HG02884 (cell line): Measurements from ENCODE around the gene EIF4E2.
"Not testable (repeated sequence)": the region's sequence is repeated elsewhere in the genome, so short reads cannot be mapped to it uniquely, and the experiment has no call there.

ENCODE experiments used
- ATAC-seq: cut with Tn5 transposase; IDR thresholded peaks from one replicate; pipeline ENCODE4 v1.9.1; 2021; ENCODE audit warnings: mild to moderate bottlenecking, moderate library complexity; ENCODE audit not compliant: unreplicated experiment

The EIF4E2 gene

GRCh38 chr2:232562515-232563151 is 12.1 kb downstream of the EIF4E2 start:
- no peak for ATAC-seq

GRCh38 chr2:232563580-232563979 is 13.1 kb downstream of the EIF4E2 start:
- no peak for ATAC-seq

GRCh38 chr2:232567721-232568120 is 17.2 kb downstream of the EIF4E2 start:
- ATAC-seq = no peak

GRCh38 chr2:232568161-232568560 is 17.7 kb downstream of the EIF4E2 start:
- ATAC-seq = no peak

DNA sequence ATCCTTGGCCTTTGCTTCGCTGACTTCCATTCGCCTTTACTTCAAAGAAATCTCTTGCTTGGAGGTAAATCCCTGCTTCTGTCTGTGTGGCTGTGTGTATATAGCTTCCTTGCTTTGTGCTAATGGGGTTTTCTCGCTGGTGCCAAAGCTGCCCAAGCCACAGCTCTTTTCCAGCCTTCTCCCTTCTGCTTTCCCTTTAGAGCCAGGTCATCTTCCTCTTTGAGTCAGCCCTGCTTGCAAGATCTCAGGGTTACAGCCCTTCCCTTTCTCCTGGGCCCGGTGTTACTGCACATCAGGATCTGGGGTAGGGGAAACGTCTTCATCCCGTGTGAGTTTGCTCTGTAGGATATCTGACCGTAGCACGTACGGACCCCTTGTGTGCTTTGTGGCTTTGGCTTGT is 19.1 kb downstream of the EIF4E2 start:
- ATAC-seq = no peak

DNA sequence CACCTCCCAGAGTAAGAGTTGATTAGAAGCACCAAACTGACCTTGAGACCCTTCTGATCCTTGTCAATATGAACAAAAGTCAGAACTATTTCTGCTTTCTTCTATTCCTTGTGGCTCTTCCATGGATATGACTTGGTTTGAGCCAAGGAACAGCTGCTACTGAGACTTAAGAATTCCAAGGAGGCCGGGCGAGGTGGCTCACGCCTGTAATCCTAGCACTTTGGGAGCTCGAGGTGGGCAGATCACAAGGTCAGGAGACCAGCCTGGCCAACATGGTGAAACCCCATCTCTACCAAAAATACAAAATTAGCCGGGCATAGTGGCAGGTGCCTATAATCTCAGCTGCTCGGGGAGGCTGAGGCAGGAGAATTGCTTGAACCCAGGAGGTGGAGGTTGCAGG is 20.0 kb downstream of the EIF4E2 start:
- ATAC-seq = not testable (repeated sequence)

DNA sequence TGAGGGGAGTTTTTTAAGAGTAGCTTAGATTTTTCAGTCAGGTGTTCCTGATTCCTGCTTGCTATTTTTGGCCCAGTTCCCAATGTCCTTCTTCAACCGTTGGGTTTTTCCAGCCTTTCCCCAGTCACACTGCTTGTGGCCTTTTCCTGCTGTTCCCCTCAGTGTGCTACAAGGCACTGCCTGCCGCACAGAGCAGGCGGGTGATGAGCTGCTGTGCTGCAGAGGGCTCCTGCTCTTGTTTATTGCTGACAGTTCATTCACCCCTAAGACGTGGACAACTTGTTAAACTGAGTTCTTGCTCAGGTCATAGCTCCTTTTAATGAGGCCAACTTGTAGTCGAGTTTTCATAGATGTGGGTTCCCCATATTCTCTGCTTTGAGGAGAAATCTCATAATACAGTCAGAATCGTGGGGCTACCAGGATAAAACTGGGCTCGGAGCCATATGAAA is 20.6 kb downstream of the EIF4E2 start:
- ATAC-seq = no peak

DNA sequence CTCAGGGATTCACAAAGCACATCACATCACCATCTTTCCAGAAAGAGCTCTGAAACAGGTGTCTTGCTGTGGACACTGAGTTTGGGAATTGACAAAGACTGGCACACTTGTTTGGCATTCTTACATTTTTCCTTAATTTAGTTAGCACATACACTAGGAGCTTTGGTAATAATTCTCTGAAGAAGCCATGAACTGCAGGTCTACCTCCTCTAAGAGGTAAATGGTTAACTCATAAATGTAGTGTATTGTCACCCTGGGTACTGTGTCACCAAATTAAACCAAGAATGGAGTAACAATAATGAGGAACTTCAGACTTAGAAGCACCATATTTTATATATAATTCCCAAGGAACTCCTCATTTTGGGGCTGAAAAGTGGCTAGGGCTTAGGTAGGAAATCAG is 22.6 kb downstream of the EIF4E2 start:
- no peak for ATAC-seq

GRCh38 chr2:232573771-232574435 is 23.4 kb downstream of the EIF4E2 start:
- ATAC-seq = no peak

DNA sequence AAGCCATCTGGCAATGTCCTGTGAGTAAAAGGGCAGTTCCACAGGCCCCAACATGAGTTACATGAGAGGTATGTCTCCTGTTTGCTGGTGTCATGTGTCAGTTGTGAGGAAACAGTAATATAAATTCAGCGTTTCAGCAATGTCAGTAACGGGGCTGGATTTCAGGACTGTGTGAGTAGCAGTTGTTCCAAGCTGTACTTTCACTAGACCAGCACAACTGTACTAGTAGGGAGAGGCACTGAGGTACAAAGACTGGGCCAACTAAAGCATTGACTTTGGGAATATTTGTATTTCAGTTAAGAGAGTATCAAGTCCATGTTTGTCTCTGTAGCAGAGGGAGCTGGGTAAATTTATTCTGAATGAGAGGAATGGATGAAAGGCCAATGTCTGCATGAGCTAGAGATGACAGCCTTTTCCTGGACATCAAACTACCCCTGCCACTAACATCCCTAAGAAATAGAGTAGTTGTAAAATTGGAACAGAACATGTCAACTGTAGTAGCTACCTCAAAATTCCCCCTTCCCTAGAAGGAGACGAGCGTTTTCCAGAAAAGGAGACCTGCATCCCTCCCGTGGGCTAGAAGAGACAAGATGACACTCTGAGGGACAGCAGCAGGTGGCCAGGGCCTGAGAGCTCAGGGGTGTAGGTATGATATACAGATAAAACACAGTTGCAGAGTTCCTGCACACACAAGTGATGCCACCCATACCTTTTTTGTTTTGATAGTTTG is 24.4 kb downstream of the EIF4E2 start:
- ATAC-seq = no peak

- no peak for ATAC-seq
Measured at GRCh38 chr2:232575404-232575746, 24.9 kb downstream of the EIF4E2 start.

DNA sequence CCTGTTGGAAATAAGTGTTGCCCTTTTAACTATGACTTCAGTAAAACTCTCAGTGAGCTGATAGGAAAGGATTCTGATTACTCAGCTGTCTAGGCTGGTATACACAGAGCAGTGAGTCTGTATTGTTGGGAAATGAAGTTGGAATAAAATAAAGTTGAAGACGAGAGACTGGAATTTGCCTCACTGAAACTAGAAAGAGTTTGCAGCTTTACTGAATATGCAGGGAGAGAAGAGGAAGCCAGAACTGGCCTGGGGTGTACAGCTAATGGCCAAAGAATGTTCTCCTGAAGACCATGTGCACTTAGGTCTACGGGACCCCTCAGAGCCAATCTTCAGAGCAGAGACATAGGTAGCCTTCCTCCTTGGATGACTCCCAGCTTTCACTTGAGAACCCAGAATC is 26.5 kb downstream of the EIF4E2 start:
- no peak for ATAC-seq

DNA sequence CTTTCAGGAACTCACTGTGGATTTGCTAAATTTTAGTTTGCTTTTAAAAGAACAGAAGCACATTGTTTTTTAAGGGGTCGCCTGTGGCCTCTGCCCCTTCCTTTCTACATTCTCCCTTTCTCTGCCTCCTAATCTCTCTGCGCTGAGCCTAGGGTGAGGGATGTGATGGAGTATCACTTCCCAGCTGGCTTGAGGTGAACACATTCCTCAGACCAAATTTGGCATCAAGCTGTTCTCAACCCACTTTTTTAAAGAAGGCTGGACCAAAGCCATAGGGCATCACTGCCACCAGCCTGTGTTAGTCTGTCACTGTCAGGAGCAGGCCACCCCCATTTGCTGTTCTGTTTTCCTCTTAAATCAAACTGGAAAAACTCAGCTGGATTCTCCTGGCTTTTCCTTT is 27.4 kb downstream of the EIF4E2 start:
- no peak for ATAC-seq

DNA sequence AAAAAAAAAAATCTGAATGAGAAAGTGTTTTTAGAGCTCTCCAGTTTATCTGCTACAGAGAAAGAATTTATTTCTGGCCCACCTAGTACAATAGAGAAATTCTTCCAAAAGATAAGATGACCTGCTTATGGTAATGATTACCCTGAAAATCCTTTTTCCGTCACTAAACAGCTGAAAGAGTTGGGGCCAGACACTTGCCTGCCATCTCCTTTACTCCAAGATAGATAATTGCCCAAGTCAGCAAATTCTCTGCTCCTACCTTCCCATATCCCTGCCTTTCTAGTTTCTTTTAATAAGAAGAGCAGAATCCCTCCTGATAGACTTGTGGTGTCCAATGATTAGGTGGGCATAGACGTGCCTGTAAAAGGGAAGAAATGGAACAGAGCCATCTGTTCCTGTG is 28.1 kb downstream of the EIF4E2 start:
- ATAC-seq = no peak

DNA sequence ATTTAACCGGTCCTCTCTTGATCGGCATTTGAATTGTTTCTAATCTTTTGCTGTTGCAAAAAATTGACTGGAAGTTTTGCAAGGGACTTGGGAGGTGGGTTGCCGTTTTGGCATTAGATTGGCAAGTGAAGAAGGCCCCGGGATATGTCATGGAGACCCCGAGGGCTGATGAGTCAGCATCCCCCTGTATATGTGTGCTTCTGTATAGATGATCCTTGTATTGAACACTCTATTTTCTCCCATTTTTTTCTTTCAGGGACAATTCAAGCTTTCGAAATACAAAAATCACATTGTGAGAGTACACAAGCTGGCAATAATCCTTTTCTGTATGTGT is 30.1 kb downstream of the EIF4E2 start:
- no peak for ATAC-seq

GRCh38 chr2:232581725-232582124 is 31.2 kb downstream of the EIF4E2 start:
- no peak for ATAC-seq

GRCh38 chr2:232584238-232584637 is 33.7 kb downstream of the EIF4E2 start:
- ATAC-seq = no peak

DNA sequence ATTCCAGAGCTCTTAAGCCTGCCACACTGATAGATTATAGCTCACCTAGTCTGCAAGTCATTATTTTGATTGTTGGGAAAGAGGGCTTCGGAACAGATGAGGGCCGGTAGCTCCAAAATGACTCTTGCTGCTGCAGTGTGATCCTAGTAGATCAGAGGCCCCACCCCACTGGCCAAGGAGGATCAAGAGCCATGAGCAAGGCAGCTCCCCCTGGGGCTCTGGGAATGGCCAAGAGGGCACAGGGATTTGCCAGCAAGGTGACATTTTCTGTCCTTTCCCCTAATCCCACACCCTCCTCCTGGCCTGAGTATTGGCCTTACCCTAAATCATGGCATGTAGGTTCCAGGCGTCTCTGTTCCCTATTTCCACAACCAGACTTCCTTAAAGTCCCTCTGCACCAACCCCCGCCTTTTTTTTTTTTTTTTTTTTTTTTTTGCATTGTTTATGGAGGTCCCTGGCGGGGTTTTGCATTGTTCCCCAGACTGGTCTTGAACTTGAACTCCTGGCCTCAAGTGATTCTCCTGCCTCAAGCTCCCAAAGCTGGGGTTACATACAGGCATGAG is 36.5 kb downstream of the EIF4E2 start:
- no peak for ATAC-seq

DNA sequence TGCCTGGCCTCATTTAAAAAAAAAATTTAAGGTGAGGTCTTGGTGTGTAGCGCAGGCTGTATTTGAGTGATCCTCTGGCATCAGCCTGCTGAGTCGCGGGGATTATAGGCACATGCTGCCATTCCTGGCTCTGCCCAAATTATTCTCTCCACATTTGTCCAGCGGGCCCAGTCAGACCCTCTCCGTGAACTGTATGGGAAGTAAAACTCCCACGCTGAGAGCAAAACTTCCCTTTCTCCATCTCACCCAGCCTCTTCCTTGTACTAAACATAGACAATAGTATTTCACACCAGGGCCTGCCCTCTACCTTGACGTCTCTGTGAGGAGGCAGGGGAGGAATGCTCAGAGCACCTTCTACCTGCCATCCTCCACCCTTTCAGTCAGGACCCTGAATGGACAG is 37.0 kb downstream of the EIF4E2 start:
- no peak for ATAC-seq

GRCh38 chr2:232588031-232588430 is 37.5 kb downstream of the EIF4E2 start:
- no peak for ATAC-seq

- ATAC-seq = no peak
Measured at GRCh38 chr2:232588680-232589585, 38.4 kb downstream of the EIF4E2 start.
